Measurements from ENCODE around the gene SLC9A2.

SLC9A2 gene

DNA sequence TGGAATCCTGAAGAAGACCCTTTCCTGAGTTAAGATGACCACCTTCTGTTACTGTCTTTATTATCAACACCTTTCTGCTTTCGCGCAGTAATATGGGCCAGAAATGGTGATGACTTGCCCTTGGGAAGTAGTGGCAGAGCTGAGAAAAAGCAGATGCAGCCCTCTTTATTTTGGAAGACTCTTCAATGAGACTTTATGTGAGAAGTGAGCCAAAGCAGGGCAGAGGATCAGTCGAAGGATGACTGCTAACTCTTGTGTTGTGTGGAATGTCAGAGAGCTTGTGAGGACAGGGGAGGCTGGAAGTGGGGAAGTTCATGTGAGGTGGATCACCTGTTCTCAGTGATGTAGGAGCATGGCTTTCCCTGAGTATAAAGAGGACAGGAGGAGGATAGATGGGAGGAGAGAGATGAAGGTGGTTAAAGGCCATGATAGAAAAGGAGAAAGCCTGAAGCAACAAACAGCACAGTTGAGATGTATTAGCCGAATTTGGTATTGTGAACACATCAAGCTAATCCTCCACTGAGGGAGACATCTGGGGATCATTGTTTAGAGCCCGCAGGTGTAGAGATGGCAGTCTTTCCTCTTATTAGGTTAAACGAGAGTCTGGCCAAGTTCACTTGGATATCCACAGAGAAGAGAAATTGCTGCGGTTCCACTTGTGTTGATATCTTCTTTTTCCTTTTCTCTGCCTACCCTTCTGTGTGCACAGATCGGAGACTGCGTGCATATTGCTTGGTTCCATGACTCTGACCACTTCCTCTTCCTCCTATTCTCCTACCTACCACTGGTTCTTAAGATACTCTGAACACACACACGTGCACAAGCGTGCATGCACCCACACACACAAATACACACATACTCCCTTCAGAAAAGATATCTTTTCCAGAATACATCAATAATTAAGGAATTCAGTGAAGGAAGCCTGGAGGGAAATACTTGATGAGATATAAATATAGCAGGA lies 67.4 kb downstream of the SLC9A2 start:
- Histone ChIP-seq H3K27ac (replicated peaks) (no peak overlapping the region), H3K4me3 (replicated peaks; ENCODE audit: insufficient read depth, low read length) (no peak overlapping the region), H3K27me3 (ENCODE audit: insufficient read depth, poor library complexity, severe bottlenecking) (no peaks in the 10 kb centered on the region)
- TF ChIP-seq POLR2AphosphoS5 (IDR thresholded peaks at IDR 0.05; ENCODE audit: low read depth) (no peak), SPI1 (IDR thresholded peaks at IDR 0.05; ENCODE audit: borderline replicate concordance, low read depth) (peak; percentile 94)
- TF ChIP-seq, protein P1, sequence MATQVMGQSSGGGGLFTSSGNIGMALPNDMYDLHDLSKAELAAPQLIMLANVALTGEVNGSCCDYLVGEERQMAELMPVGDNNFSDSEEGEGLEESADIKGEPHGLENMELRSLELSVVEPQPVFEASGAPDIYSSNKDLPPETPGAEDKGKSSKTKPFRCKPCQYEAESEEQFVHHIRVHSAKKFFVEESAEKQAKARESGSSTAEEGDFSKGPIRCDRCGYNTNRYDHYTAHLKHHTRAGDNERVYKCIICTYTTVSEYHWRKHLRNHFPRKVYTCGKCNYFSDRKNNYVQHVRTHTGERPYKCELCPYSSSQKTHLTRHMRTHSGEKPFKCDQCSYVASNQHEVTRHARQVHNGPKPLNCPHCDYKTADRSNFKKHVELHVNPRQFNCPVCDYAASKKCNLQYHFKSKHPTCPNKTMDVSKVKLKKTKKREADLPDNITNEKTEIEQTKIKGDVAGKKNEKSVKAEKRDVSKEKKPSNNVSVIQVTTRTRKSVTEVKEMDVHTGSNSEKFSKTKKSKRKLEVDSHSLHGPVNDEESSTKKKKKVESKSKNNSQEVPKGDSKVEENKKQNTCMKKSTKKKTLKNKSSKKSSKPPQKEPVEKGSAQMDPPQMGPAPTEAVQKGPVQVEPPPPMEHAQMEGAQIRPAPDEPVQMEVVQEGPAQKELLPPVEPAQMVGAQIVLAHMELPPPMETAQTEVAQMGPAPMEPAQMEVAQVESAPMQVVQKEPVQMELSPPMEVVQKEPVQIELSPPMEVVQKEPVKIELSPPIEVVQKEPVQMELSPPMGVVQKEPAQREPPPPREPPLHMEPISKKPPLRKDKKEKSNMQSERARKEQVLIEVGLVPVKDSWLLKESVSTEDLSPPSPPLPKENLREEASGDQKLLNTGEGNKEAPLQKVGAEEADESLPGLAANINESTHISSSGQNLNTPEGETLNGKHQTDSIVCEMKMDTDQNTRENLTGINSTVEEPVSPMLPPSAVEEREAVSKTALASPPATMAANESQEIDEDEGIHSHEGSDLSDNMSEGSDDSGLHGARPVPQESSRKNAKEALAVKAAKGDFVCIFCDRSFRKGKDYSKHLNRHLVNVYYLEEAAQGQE (IDR thresholded peaks at IDR 0.05; ENCODE audit: insufficient replicate concordance, low read depth): no peak
- DNase-seq (ENCODE audit: low read depth in 1 of 2, low spot score in 1 of 2): peak; percentile 11 to 71

DNA sequence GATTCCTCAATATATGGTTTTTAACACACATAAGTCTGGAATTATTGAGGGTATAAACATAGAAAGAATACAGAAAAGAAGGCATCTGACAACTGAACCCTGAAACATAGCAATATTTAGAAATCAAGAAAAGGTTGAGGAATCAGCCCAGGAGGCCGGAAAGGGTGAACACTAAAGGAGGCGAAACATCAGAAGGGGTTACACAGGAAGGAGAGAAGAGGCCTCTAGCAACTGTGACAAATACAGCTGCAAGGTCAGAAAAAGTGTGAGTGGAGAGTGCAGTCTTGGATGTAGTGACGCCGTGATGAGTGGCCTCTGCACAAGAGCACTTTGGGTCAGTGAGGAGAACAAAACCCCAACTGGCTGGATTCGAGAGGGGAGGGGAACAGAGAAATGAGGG lies 70.7 kb downstream of the SLC9A2 start:
- Histone ChIP-seq H3K27me3 (ENCODE audit: insufficient read depth, poor library complexity, severe bottlenecking) (no peaks in the 10 kb centered on the region), H3K27ac (replicated peaks) (no peak overlapping the region), H3K4me3 (replicated peaks; ENCODE audit: insufficient read depth, low read length) (no peak overlapping the region)
- DNase-seq (ENCODE audit: low read depth in 1 of 2, low spot score in 1 of 2): no peak
- TF ChIP-seq, protein P2, sequence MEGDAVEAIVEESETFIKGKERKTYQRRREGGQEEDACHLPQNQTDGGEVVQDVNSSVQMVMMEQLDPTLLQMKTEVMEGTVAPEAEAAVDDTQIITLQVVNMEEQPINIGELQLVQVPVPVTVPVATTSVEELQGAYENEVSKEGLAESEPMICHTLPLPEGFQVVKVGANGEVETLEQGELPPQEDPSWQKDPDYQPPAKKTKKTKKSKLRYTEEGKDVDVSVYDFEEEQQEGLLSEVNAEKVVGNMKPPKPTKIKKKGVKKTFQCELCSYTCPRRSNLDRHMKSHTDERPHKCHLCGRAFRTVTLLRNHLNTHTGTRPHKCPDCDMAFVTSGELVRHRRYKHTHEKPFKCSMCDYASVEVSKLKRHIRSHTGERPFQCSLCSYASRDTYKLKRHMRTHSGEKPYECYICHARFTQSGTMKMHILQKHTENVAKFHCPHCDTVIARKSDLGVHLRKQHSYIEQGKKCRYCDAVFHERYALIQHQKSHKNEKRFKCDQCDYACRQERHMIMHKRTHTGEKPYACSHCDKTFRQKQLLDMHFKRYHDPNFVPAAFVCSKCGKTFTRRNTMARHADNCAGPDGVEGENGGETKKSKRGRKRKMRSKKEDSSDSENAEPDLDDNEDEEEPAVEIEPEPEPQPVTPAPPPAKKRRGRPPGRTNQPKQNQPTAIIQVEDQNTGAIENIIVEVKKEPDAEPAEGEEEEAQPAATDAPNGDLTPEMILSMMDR (IDR thresholded peaks at IDR 0.05; ENCODE audit: insufficient read depth, low read length): no peak
- no peak for TF ChIP-seq POLR2AphosphoS5 (IDR thresholded peaks at IDR 0.05; ENCODE audit: low read depth)
- TF ChIP-seq, protein P1 (IDR thresholded peaks at IDR 0.05; ENCODE audit: insufficient replicate concordance, low read depth): no peak
- no peak for TF ChIP-seq GABPA (IDR thresholded peaks at IDR 0.05; ENCODE audit: low read depth)
- no peak for TF ChIP-seq SPI1 (IDR thresholded peaks at IDR 0.05; ENCODE audit: borderline replicate concordance, low read depth)

DNA sequence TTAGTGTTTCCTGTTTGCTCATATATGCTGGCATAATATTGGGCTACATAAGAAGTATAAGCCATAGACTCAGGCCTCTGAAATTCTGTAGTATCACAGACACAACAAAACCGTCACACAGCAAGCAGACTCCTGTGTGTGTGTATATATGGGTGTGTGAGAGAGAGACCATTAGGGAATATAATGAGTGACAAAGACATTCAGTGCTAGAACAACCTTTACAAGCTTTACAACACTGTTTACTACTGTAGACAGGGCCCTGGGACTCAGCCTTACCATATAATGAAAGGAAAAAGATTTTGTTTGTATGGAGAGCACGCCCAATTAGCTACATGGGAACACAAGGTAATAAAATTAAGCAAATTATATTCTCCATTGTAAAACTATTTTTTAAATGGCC lies 77.1 kb downstream of the SLC9A2 start:
- Histone ChIP-seq H3K4me3 (replicated peaks; ENCODE audit: insufficient read depth, low read length) (no peak overlapping the region), H3K27ac (replicated peaks) (no peak overlapping the region), H3K27me3 (ENCODE audit: insufficient read depth, poor library complexity, severe bottlenecking) (no peaks in the 10 kb centered on the region)
- DNase-seq (ENCODE audit: low read depth in 1 of 2, low spot score in 1 of 2): no peak
- TF ChIP-seq GABPA (IDR thresholded peaks at IDR 0.05; ENCODE audit: low read depth) (no peak), POLR2AphosphoS5 (IDR thresholded peaks at IDR 0.05; ENCODE audit: low read depth) (no peak), SPI1 (IDR thresholded peaks at IDR 0.05; ENCODE audit: borderline replicate concordance, low read depth) (no peak)
- TF ChIP-seq, protein P1 (IDR thresholded peaks at IDR 0.05; ENCODE audit: insufficient replicate concordance, low read depth): no peak
- TF ChIP-seq, protein P2 (IDR thresholded peaks at IDR 0.05; ENCODE audit: insufficient read depth, low read length): no peak
